Stimulated activated naive B cell treated with anti-CD40 and anti-IgM and Interleukin-4, amounts not matched to agents 10 μg/mL and 1 μg/mL and 100 μg/mL, for 72 hours (primary cell): ENCODE data around the gene EFCAB9.

Source experiments
- ATAC-seq, 2 donors: fragments of 150-1000 bp; cut with Tn5 transposase; replicated peaks; 2 replicates each; pipeline ENCODE4 v1.10.0; 2021; ENCODE audit warnings: moderate library complexity in 1 of 2
- DNase-seq: peaks from one replicate; pipeline ENCODE4 v3.0.0; 2021
- H3K27ac Mint-ChIP-seq: one replicate; pipeline ENCODE4 v1.8.0; 2022; ENCODE audit warnings: mild to moderate bottlenecking, mixed read lengths
- H3K27me3 Mint-ChIP-seq, 2 donors: one replicate each; pipeline ENCODE4 v1.8.0; 2022; ENCODE audit warnings: mixed read lengths in 2 of 2
- H3K36me3 Mint-ChIP-seq, 2 donors: one replicate each; pipeline ENCODE4 v1.8.0; 2022; ENCODE audit warnings: mixed read lengths in 2 of 2, mild to moderate bottlenecking in 1 of 2
- H3K4me1 Mint-ChIP-seq, 2 donors: one replicate each; pipeline ENCODE4 v1.8.0; 2022; ENCODE audit warnings: mixed read lengths in 2 of 2, mild to moderate bottlenecking in 1 of 2
- H3K4me3 Mint-ChIP-seq, 2 donors: one replicate each; pipeline ENCODE4 v1.8.0; 2022; ENCODE audit warnings: mild to moderate bottlenecking in 2 of 2, mixed read lengths in 2 of 2, moderate library complexity in 1 of 2
- H3K9me3 Mint-ChIP-seq, 2 donors: one replicate each; pipeline ENCODE4 v1.8.0; 2022; ENCODE audit warnings: mixed read lengths in 2 of 2, mild to moderate bottlenecking in 1 of 2

Gene EFCAB9

GRCh38 chr5:172219296-172219695 is 25.3 kb downstream of the EFCAB9 start:
- no peak overlapping the region for H3K4me3 Mint-ChIP-seq
- peaks cover 4 to 11% of the 10 kb centered on the region in 2 donors for H3K9me3 Mint-ChIP-seq
- no peaks in the 10 kb centered on the region for H3K27me3 Mint-ChIP-seq

GRCh38 chr5:172223901-172224873 is 30.2 kb downstream of the EFCAB9 start:
- ATAC-seq, result peak; percentile 91 to 93
- H3K27ac Mint-ChIP-seq, result peak overlapping the region; percentile 60
- H3K27me3 Mint-ChIP-seq, result no peaks in the 10 kb centered on the region
- DNase-seq, result peak; percentile 58
- peaks cover 16 to 33% of the 10 kb centered on the region in 2 donors for H3K4me1 Mint-ChIP-seq
- peaks cover 4 to 11% of the 10 kb centered on the region in 2 donors for H3K9me3 Mint-ChIP-seq
- H3K4me3 Mint-ChIP-seq, result peak overlapping the region; percentile 29 to 61
- peaks cover 31 to 52% of the 10 kb centered on the region in 2 donors for H3K36me3 Mint-ChIP-seq

More at GRCh38 chr5:172219296-172219695, 25.3 kb downstream of the EFCAB9 start:
- ATAC-seq, result no peak
- no peak for DNase-seq
- Mint-ChIP-seq H3K36me3 (peaks cover 51 to 70% of the 10 kb centered on the region in 2 donors), H3K27ac (no peak overlapping the region), H3K4me1 (peaks cover 9 to 31% of the 10 kb centered on the region in 2 donors)

- peaks cover 19 to 36% of the 10 kb centered on the region in 2 donors for H3K4me1 Mint-ChIP-seq
- no peak overlapping the region for H3K4me3 Mint-ChIP-seq
- no peak overlapping the region for H3K27ac Mint-ChIP-seq
- ATAC-seq, result no peak
- H3K27me3 Mint-ChIP-seq, result no peaks in the 10 kb centered on the region
- DNase-seq, result no peak
- peaks cover 25 to 45% of the 10 kb centered on the region in 2 donors for H3K36me3 Mint-ChIP-seq
- peaks cover 2 to 4% of the 10 kb centered on the region in 2 donors for H3K9me3 Mint-ChIP-seq
Measured at GRCh38 chr5:172224996-172225395, 31.0 kb downstream of the EFCAB9 start.

- Mint-ChIP-seq H3K4me3 (no peak overlapping the region), H3K36me3 (peaks cover 33 to 44% of the 10 kb centered on the region in 2 donors), H3K4me1 (peaks cover 16 to 31% of the 10 kb centered on the region in 2 donors), H3K9me3 (no peaks in the 10 kb centered on the region), H3K27ac (no peak overlapping the region), H3K27me3 (no peaks in the 10 kb centered on the region)
- ATAC-seq (peak; percentile 74 to 75), DNase-seq (no peak)
Measured at GRCh38 chr5:172229904-172230303, 35.9 kb downstream of the EFCAB9 start.

GRCh38 chr5:172234031-172234430 is 40.1 kb downstream of the EFCAB9 start:
- H3K4me3 Mint-ChIP-seq, result no peak overlapping the region

GRCh38 chr5:172235132-172235780 is 41.3 kb downstream of the EFCAB9 start:
- Mint-ChIP-seq H3K9me3 (peaks cover 4 to 8% of the 10 kb centered on the region in 2 donors), H3K4me3 (peak overlapping the region; percentile 43 to 64), H3K27me3 (no peaks in the 10 kb centered on the region), H3K4me1 (peaks cover 34 to 57% of the 10 kb centered on the region in 2 donors), H3K36me3 (peaks cover 38 to 47% of the 10 kb centered on the region in 2 donors), H3K27ac (peak overlapping the region; percentile 87)
- no peak for DNase-seq
- peak; percentile 88 to 91 for ATAC-seq

More at GRCh38 chr5:172234031-172234430, 40.1 kb downstream of the EFCAB9 start:
- peak overlapping the region; percentile 87 for H3K27ac Mint-ChIP-seq
- ATAC-seq (no peak), DNase-seq (no peak)
- peaks cover 33 to 56% of the 10 kb centered on the region in 2 donors for H3K4me1 Mint-ChIP-seq
- H3K27me3 Mint-ChIP-seq, result no peaks in the 10 kb centered on the region
- H3K9me3 Mint-ChIP-seq, result peaks cover 4 to 8% of the 10 kb centered on the region in 2 donors
- peaks cover 36 to 48% of the 10 kb centered on the region in 2 donors for H3K36me3 Mint-ChIP-seq

GRCh38 chr5:172235827-172236736 is 42.1 kb downstream of the EFCAB9 start:
- no peak for DNase-seq
- Mint-ChIP-seq H3K9me3 (peaks cover 4 to 8% of the 10 kb centered on the region in 2 donors), H3K36me3 (peaks cover 36 to 41% of the 10 kb centered on the region in 2 donors), H3K4me1 (peaks cover 34 to 56% of the 10 kb centered on the region in 2 donors), H3K4me3 (peak overlapping the region; percentile 43 to 64), H3K27ac (peak overlapping the region; percentile 87), H3K27me3 (no peaks in the 10 kb centered on the region)
- no peak for ATAC-seq

GRCh38 chr5:172238334-172238733 is 44.4 kb downstream of the EFCAB9 start:
- peaks cover 6 to 8% of the 10 kb centered on the region in 2 donors for H3K9me3 Mint-ChIP-seq
- H3K27ac Mint-ChIP-seq, result no peak overlapping the region
- no peaks in the 10 kb centered on the region for H3K27me3 Mint-ChIP-seq
- H3K36me3 Mint-ChIP-seq, result peaks cover 24 to 33% of the 10 kb centered on the region in 2 donors
- no peak for ATAC-seq
- no peak for DNase-seq
- H3K4me1 Mint-ChIP-seq, result peaks cover 36 to 56% of the 10 kb centered on the region in 2 donors
- no peak overlapping the region for H3K4me3 Mint-ChIP-seq

GRCh38 chr5:172243302-172243701 is 49.3 kb downstream of the EFCAB9 start:
- Mint-ChIP-seq H3K27ac (peak overlapping the region; percentile 25), H3K9me3 (peaks cover 0 to 2% of the 10 kb centered on the region in 2 donors), H3K36me3 (peaks cover 25 to 26% of the 10 kb centered on the region in 2 donors), H3K27me3 (no peaks in the 10 kb centered on the region), H3K4me1 (peaks cover 14 to 32% of the 10 kb centered on the region in 2 donors), H3K4me3 (no peak overlapping the region)
- ATAC-seq (peak; percentile 51 to 74), DNase-seq (no peak)

GRCh38 chr5:172245046-172245445 is 51.1 kb downstream of the EFCAB9 start:
- no peak overlapping the region for H3K27ac Mint-ChIP-seq
- ATAC-seq (no peak), DNase-seq (no peak)
- H3K36me3 Mint-ChIP-seq, result peaks cover 31 to 36% of the 10 kb centered on the region in 2 donors
- no peak overlapping the region for H3K4me3 Mint-ChIP-seq
- peaks cover 4% of the 10 kb centered on the region in 2 donors for H3K9me3 Mint-ChIP-seq
- peaks cover 11 to 26% of the 10 kb centered on the region in 2 donors for H3K4me1 Mint-ChIP-seq
- no peaks in the 10 kb centered on the region for H3K27me3 Mint-ChIP-seq

- peaks cover 37 to 40% of the 10 kb centered on the region in 2 donors for H3K36me3 Mint-ChIP-seq
- peaks cover 4% of the 10 kb centered on the region in 2 donors for H3K9me3 Mint-ChIP-seq
- no peak for DNase-seq
- H3K4me3 Mint-ChIP-seq, result no peak overlapping the region
- no peak for ATAC-seq
- peak overlapping the region; percentile 65 for H3K27ac Mint-ChIP-seq
- no peaks in the 10 kb centered on the region for H3K27me3 Mint-ChIP-seq
- H3K4me1 Mint-ChIP-seq, result peaks cover 11 to 26% of the 10 kb centered on the region in 2 donors
Measured at GRCh38 chr5:172245703-172246125, 51.7 kb downstream of the EFCAB9 start.

GRCh38 chr5:172248637-172249036 is 54.7 kb downstream of the EFCAB9 start:
- peaks cover 8 to 19% of the 10 kb centered on the region in 2 donors for H3K4me1 Mint-ChIP-seq
- H3K4me3 Mint-ChIP-seq, result no peak overlapping the region
- ATAC-seq (no peak), DNase-seq (no peak)
- peaks cover 13% of the 10 kb centered on the region in 2 donors for H3K9me3 Mint-ChIP-seq
- H3K27me3 Mint-ChIP-seq, result no peaks in the 10 kb centered on the region
- H3K27ac Mint-ChIP-seq, result no peak overlapping the region
- peaks cover 41 to 47% of the 10 kb centered on the region in 2 donors for H3K36me3 Mint-ChIP-seq

- DNase-seq (no peak), ATAC-seq (no peak)
- Mint-ChIP-seq H3K27me3 (no peaks in the 10 kb centered on the region), H3K9me3 (peaks cover 13% of the 10 kb centered on the region in 2 donors), H3K27ac (no peak overlapping the region), H3K4me3 (no peak overlapping the region), H3K36me3 (peaks cover 53 to 65% of the 10 kb centered on the region in 2 donors), H3K4me1 (peaks cover 8 to 17% of the 10 kb centered on the region in 2 donors)
Measured at GRCh38 chr5:172251419-172251818, 57.4 kb downstream of the EFCAB9 start.
